Skeletal muscle cell (primary cell): ENCODE results near the gene FTHL17.

Source experiments
- DNase-seq: peaks from one replicate; pipeline ENCODE4 v3.0.0-alpha.2; 2010; ENCODE audit warnings: low read depth
- H3K4me3 ChIP-seq: 2 replicates; pipeline ENCODE4 v1.5.1; 2011; ENCODE audit warnings: low read depth, mild to moderate bottlenecking, control low read depth, low read length, moderate library complexity

Gene FTHL17

GRCh38 chrX:31053621-31054020, 18.2 kb downstream of the FTHL17 start:
- DNase-seq, result no peak
- no peak overlapping the region for H3K4me3 ChIP-seq

GRCh38 chrX:31039327-31039711, 32.5 kb downstream of the FTHL17 start:
- no peak overlapping the region for H3K4me3 ChIP-seq
- DNase-seq, result no peak

GRCh38 chrX:31038575-31039326, 33.1 kb downstream of the FTHL17 start:
- no peak overlapping the region for H3K4me3 ChIP-seq
- no peak for DNase-seq

GRCh38 chrX:31036895-31037294, 34.9 kb downstream of the FTHL17 start:
- H3K4me3 ChIP-seq, result no peak overlapping the region
- no peak for DNase-seq

GRCh38 chrX:31027351-31027750, 44.5 kb downstream of the FTHL17 start:
- no peak for DNase-seq
- H3K4me3 ChIP-seq, result no peak overlapping the region

- no peak for DNase-seq
Measured at GRCh38 chrX:31024866-31025265, 47.0 kb downstream of the FTHL17 start.

GRCh38 chrX:31021537-31021936, 50.3 kb downstream of the FTHL17 start:
- no peak overlapping the region for H3K4me3 ChIP-seq
- DNase-seq, result no peak

More at GRCh38 chrX:31024866-31025265, 47.0 kb downstream of the FTHL17 start:
- no peak overlapping the region for H3K4me3 ChIP-seq
